Measurements from ENCODE around the gene RBP4. TPM values are rescaled to one million over a fixed set of nuclear protein-coding genes. Genes with fewer than 3 reads are reported as not detected.

RBP4 gene
- total RNA-seq, 1 donor from 2014 or later: not detected

GRCh38 chr10:93597075-93597599, 3.9 kb downstream of the RBP4 start:
- DNase-seq (ENCODE audit: extremely low read depth, low read depth, low spot score): no peak

GRCh38 chr10:93596539-93596938, 4.5 kb downstream of the RBP4 start:
- no peak for DNase-seq (ENCODE audit: extremely low read depth, low read depth, low spot score)

- DNase-seq (ENCODE audit: extremely low read depth, low read depth, low spot score): no peak
Observed at GRCh38 chr10:93595378-93596161, 5.5 kb downstream of the RBP4 start.

GRCh38 chr10:93594518-93594917, 6.5 kb downstream of the RBP4 start:
- no peak for DNase-seq (ENCODE audit: extremely low read depth, low read depth, low spot score)

- no peak for DNase-seq (ENCODE audit: extremely low read depth, low read depth, low spot score)
Observed at GRCh38 chr10:93593749-93594148, 7.3 kb downstream of the RBP4 start.

GRCh38 chr10:93593254-93593653, 7.8 kb downstream of the RBP4 start:
- no peak for DNase-seq (ENCODE audit: extremely low read depth, low read depth, low spot score)

GRCh38 chr10:93591065-93591808, 9.8 kb downstream of the RBP4 start:
- DNase-seq (ENCODE audit: extremely low read depth, low read depth, low spot score): no peak

GRCh38 chr10:93590638-93591037, 10.4 kb downstream of the RBP4 start:
- DNase-seq (ENCODE audit: extremely low read depth, low read depth, low spot score): no peak

GRCh38 chr10:93589648-93590562, 11.1 kb downstream of the RBP4 start:
- no peak for DNase-seq (ENCODE audit: extremely low read depth, low read depth, low spot score)

- DNase-seq (ENCODE audit: extremely low read depth, low read depth, low spot score): no peak
Observed at GRCh38 chr10:93584445-93584844, 16.6 kb downstream of the RBP4 start.

- no peak for DNase-seq (ENCODE audit: extremely low read depth, low read depth, low spot score)
Observed at GRCh38 chr10:93580828-93581227, 20.2 kb downstream of the RBP4 start.

- DNase-seq (ENCODE audit: extremely low read depth, low read depth, low spot score): no peak
Observed at GRCh38 chr10:93579985-93580711, 20.9 kb downstream of the RBP4 start.

- no peak for DNase-seq (ENCODE audit: extremely low read depth, low read depth, low spot score)
Observed at GRCh38 chr10:93579089-93579488, 21.9 kb downstream of the RBP4 start.

GRCh38 chr10:93577565-93577964, 23.5 kb downstream of the RBP4 start:
- no peak for DNase-seq (ENCODE audit: extremely low read depth, low read depth, low spot score)

- no peak for DNase-seq (ENCODE audit: extremely low read depth, low read depth, low spot score)
Observed at GRCh38 chr10:93576888-93577287, 24.1 kb downstream of the RBP4 start.

GRCh38 chr10:93573924-93574323, 27.1 kb downstream of the RBP4 start:
- DNase-seq (ENCODE audit: extremely low read depth, low read depth, low spot score): no peak

- no peak for DNase-seq (ENCODE audit: extremely low read depth, low read depth, low spot score)
Observed at GRCh38 chr10:93573051-93573909, 27.8 kb downstream of the RBP4 start.

GRCh38 chr10:93572606-93573005, 28.4 kb downstream of the RBP4 start:
- DNase-seq (ENCODE audit: extremely low read depth, low read depth, low spot score): no peak

GRCh38 chr10:93570383-93570782, 30.7 kb downstream of the RBP4 start:
- no peak for DNase-seq (ENCODE audit: extremely low read depth, low read depth, low spot score)

GRCh38 chr10:93568105-93568390, 33.0 kb downstream of the RBP4 start:
- DNase-seq (ENCODE audit: extremely low read depth, low read depth, low spot score): no peak
